ENCODE data around the gene SEPTIN6. TPM values are rescaled to one million over a fixed set of nuclear protein-coding genes. Genes with fewer than 3 reads are reported as not detected.
A peak's percentile ranks its signal among the peaks of the same experiment; 100 is the strongest.
"Not testable (repeated sequence)": the region's sequence is repeated elsewhere in the genome, so short reads cannot be mapped to it uniquely, and the experiment has no call there.

The SEPTIN6 gene
- total RNA-seq, 1 donor from 2014 or later = 39.4 TPM

DNA sequence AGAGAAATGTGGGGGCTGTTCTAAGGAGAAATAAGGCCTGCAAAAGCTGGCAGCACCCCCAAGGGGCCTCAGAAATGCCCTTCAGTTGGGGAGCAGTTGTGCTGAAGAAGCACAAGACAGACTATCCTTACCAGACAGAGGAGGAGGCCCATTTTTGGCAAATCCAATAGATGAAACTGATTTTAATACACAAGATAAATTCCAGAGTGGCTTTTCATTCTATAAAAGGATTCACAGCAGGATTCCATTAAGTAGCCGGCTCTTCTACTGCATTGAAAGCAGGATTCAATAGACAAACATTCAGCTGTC, 8.1 kb downstream of the SEPTIN6 start:
- no peak overlapping the region for H3K27ac Mint-ChIP-seq (ENCODE audit: unreplicated experiment)
- no peaks in the 10 kb centered on the region for H3K36me3 Mint-ChIP-seq (ENCODE audit: low read depth)
- peaks cover 21% of the 10 kb centered on the region for H3K4me1 Mint-ChIP-seq
- no peak for DNase-seq (ENCODE audit: low read depth, low spot score)
- TF ChIP-seq, protein P1, sequence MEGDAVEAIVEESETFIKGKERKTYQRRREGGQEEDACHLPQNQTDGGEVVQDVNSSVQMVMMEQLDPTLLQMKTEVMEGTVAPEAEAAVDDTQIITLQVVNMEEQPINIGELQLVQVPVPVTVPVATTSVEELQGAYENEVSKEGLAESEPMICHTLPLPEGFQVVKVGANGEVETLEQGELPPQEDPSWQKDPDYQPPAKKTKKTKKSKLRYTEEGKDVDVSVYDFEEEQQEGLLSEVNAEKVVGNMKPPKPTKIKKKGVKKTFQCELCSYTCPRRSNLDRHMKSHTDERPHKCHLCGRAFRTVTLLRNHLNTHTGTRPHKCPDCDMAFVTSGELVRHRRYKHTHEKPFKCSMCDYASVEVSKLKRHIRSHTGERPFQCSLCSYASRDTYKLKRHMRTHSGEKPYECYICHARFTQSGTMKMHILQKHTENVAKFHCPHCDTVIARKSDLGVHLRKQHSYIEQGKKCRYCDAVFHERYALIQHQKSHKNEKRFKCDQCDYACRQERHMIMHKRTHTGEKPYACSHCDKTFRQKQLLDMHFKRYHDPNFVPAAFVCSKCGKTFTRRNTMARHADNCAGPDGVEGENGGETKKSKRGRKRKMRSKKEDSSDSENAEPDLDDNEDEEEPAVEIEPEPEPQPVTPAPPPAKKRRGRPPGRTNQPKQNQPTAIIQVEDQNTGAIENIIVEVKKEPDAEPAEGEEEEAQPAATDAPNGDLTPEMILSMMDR (conservative IDR thresholded peaks at IDR 0.05) = no peak
- H3K4me3 Mint-ChIP-seq = peak overlapping the region; percentile 38
- H3K27me3 Mint-ChIP-seq (ENCODE audit: low read depth) = no peaks in the 10 kb centered on the region
- no peaks in the 10 kb centered on the region for H3K9me3 Mint-ChIP-seq

DNA sequence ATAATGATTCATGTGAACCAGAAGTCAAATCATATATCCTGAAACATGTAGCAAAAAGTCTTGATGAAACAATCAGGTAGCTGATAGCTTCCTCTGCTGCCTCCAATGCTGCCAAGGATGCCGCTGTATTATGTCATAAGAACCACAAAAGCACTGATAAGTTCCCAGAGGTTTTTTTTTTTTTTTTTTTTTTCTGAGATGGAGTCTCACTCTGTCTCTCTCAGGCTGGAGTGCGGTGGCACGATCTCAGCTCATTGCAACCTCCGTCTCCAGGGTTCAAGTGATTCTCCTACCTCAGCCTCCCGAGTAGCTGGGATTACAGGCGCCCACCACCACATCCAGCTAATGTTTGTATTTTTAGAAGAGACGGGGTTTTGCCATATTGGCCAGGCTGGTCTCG, 8.7 kb downstream of the SEPTIN6 start:
- H3K27ac Mint-ChIP-seq (ENCODE audit: unreplicated experiment); H3K9me3 Mint-ChIP-seq; H3K27me3 Mint-ChIP-seq (ENCODE audit: low read depth): not testable (repeated sequence)

DNA sequence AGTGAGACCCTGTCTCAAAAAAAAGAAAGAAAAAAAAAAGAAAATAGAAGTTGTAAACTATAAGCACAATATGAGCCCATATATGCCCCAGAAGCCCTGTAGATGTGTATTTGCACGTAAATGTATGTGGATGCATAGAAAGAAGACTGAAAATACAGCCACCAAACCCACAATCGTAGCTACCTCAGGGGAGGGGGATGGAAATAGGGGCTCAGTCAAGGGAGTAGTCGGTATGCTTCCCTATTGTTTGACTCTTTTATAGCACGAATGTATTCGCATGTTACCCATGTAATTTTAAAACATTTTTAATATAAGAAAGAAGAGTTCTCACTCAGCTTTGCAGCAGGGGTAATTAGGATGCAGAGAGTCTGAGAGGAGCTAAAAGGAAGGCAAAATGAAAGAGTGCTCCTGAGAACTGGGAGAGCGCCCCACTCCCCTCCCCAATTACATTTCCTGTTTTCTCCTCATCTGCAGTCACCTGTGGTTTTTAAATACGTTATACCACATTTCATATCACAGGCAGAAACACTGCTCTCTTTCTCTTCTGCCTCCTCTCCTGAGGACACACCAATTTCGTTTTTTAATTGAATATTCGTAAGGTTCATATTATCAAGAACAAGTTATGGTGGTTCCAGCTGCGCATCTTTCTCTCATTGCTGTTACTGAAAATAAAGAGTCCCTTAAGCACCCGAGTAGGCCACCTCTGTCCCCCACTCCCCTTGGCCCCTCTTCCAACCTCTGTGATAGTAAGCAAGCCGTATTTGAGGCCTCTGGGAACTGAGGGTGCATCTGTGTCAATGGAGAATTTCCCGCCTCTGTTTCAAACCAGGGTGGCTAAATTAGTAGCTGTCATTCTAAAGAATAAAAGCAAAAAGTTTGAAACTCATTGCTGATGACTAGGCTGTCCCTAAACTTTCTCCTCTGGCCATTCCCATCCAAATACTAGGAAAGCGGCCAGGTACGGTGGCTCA, 10.7 kb downstream of the SEPTIN6 start:
- H3K27ac Mint-ChIP-seq (ENCODE audit: unreplicated experiment) = no peak overlapping the region
- peaks cover 2% of the 10 kb centered on the region for H3K9me3 Mint-ChIP-seq
- TF ChIP-seq, protein P1 (conservative IDR thresholded peaks at IDR 0.05) = no peak
- H3K4me3 Mint-ChIP-seq = no peak overlapping the region
- peaks cover 21% of the 10 kb centered on the region for H3K4me1 Mint-ChIP-seq
- no peak for DNase-seq (ENCODE audit: low read depth, low spot score)
- H3K36me3 Mint-ChIP-seq (ENCODE audit: low read depth) = no peaks in the 10 kb centered on the region
- H3K27me3 Mint-ChIP-seq (ENCODE audit: low read depth) = no peaks in the 10 kb centered on the region

More for the DNA sequence above, 8.7 kb downstream of the SEPTIN6 start:
- peaks cover 21% of the 10 kb centered on the region for H3K4me1 Mint-ChIP-seq
- H3K4me3 Mint-ChIP-seq; DNase-seq (ENCODE audit: low read depth, low spot score); H3K36me3 Mint-ChIP-seq (ENCODE audit: low read depth): not testable (repeated sequence)

DNA sequence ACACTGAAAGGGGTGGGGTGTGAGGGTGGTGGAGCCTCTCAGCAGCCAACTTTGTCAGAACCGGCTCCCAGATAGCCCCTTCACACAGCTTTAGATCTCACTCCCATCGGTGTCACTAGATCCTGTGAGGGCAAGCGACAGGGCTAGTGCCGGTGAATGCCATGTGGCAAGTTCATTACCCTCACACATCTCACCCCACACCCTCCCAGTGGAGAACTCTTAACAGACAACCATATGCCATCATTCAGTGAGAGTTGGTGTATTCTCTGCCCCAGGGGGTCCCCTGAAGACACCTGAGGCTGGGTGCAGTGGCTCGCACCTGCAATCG, 15.3 kb downstream of the SEPTIN6 start:
- H3K27me3 Mint-ChIP-seq (ENCODE audit: low read depth) = no peaks in the 10 kb centered on the region
- no peak overlapping the region for H3K27ac Mint-ChIP-seq (ENCODE audit: unreplicated experiment)
- H3K9me3 Mint-ChIP-seq = peaks cover 2% of the 10 kb centered on the region
- TF ChIP-seq, protein P1 (conservative IDR thresholded peaks at IDR 0.05) = no peak
- H3K4me1 Mint-ChIP-seq = no peaks in the 10 kb centered on the region
- H3K36me3 Mint-ChIP-seq (ENCODE audit: low read depth) = no peaks in the 10 kb centered on the region
- DNase-seq (ENCODE audit: low read depth, low spot score) = no peak
- no peak overlapping the region for H3K4me3 Mint-ChIP-seq

DNA sequence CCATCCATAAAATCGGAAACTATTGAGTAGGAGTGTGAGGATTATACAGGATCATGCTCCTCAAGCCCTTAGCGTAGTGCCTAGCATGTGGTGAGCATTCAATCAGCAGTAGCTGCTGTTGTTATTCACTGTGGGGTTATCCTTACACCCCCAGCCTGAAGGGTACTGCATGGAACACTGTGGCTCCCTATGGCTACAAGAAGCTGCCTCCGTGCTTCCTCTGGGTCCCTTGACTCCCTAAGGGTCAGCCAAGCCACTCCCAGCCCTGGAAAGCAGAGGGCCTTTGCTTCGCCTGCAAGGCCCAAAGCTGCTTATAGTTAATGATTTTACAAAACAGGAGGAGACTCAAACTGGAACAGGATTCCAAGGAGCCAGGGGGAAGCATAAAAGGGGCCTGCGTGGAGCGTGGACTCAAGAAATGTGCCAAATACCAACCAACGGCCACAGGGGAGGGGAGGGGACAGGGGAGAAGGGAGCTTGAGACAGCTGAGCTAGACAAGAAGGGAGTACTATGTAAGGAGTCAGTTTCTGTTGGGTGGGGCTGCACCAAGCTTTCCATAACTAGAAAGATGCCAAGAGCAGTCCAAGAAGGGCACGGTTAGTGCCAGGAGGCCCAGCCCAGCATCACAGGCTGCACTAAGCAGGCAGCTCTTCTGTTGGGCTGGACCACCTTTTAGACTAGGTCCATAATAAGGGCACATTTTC, 15.9 kb downstream of the SEPTIN6 start:
- peaks cover 2% of the 10 kb centered on the region for H3K9me3 Mint-ChIP-seq
- H3K4me1 Mint-ChIP-seq = no peaks in the 10 kb centered on the region

More for the DNA sequence above, 15.9 kb downstream of the SEPTIN6 start:
- TF ChIP-seq, protein P1 (conservative IDR thresholded peaks at IDR 0.05) = no peak
- Mint-ChIP-seq H3K27me3 (ENCODE audit: low read depth) (no peaks in the 10 kb centered on the region), H3K27ac (ENCODE audit: unreplicated experiment) (no peak overlapping the region), H3K4me3 (no peak overlapping the region), H3K36me3 (ENCODE audit: low read depth) (peaks cover 2% of the 10 kb centered on the region)
- no peak for DNase-seq (ENCODE audit: low read depth, low spot score)

All from neural crest cell (in vitro differentiated cells).